GM21825 (cell line): Measurements from ENCODE around the gene ZBTB34.

Experiments
- ATAC-seq: cut with Tn5 transposase; IDR thresholded peaks from one replicate; pipeline ENCODE4 v1.9.1; 2021; ENCODE audit warnings: mild to moderate bottlenecking, moderate library complexity; ENCODE audit not compliant: unreplicated experiment

Gene ZBTB34

GRCh38 chr9:126842977-126843799, 17.3 kb upstream of the ZBTB34 start:
- ATAC-seq: no peak

GRCh38 chr9:126844085-126844484, 16.4 kb upstream of the ZBTB34 start:
- ATAC-seq: no peak

- no peak for ATAC-seq
Measured at GRCh38 chr9:126847051-126847450, 13.4 kb upstream of the ZBTB34 start.

- no peak for ATAC-seq
Measured at GRCh38 chr9:126849591-126850225, 10.7 kb upstream of the ZBTB34 start.

GRCh38 chr9:126851286-126851880, 9.1 kb upstream of the ZBTB34 start:
- no peak for ATAC-seq

- ATAC-seq: no peak
Measured at GRCh38 chr9:126852086-126852688, 8.3 kb upstream of the ZBTB34 start.

- no peak for ATAC-seq
Measured at GRCh38 chr9:126853667-126854066, 6.8 kb upstream of the ZBTB34 start.

GRCh38 chr9:126854734-126855133, 5.7 kb upstream of the ZBTB34 start:
- ATAC-seq: no peak

- ATAC-seq: no peak
Measured at GRCh38 chr9:126856326-126856877, 4.0 kb upstream of the ZBTB34 start.

GRCh38 chr9:126857261-126857960, 3.0 kb upstream of the ZBTB34 start:
- no peak for ATAC-seq

- ATAC-seq: no peak
Measured at GRCh38 chr9:126859111-126859510, 1.3 kb upstream of the ZBTB34 start.

GRCh38 chr9:126860757-126861466, 473 bp downstream of the ZBTB34 start:
- peak; percentile 28 for ATAC-seq

GRCh38 chr9:126861707-126862103, 1.3 kb downstream of the ZBTB34 start:
- ATAC-seq: no peak

- no peak for ATAC-seq
Measured at GRCh38 chr9:126862104-126862761, 1.8 kb downstream of the ZBTB34 start.

GRCh38 chr9:126864771-126865170, 4.3 kb downstream of the ZBTB34 start:
- no peak for ATAC-seq

GRCh38 chr9:126869368-126869767, 8.9 kb downstream of the ZBTB34 start:
- no peak for ATAC-seq

GRCh38 chr9:126872516-126872915, 12.1 kb downstream of the ZBTB34 start:
- ATAC-seq: no peak

- no peak for ATAC-seq
Measured at GRCh38 chr9:126874546-126875314, 14.3 kb downstream of the ZBTB34 start.
